GM21717 (cell line): Measurements from ENCODE around the gene SERINC1.
"Not testable (repeated sequence)": the region's sequence is repeated elsewhere in the genome, so short reads cannot be mapped to it uniquely, and the experiment has no call there.

Experiments used
- ATAC-seq: cut with Tn5 transposase; IDR thresholded peaks from one replicate; pipeline ENCODE4 v1.9.1; 2021; ENCODE audit warnings: mild to moderate bottlenecking, moderate library complexity; ENCODE audit not compliant: unreplicated experiment

The SERINC1 gene

GRCh38 chr6:122471107-122472021 lies at the start of gene SERINC1:
Gene SERINC1 (minus strand): TSS chr6:122471807. CDS start chr6:122471737, 70 bp downstream.
- peak; percentile 99 for ATAC-seq

GRCh38 chr6:122511193-122511924 lies 39.8 kb upstream of the SERINC1 start:
- no peak for ATAC-seq

GRCh38 chr6:122505170-122505569 lies 33.6 kb upstream of the SERINC1 start:
- not testable (repeated sequence) for ATAC-seq

- no peak for ATAC-seq
These were observed 29.9 kb upstream of the SERINC1 start for GRCh38 chr6:122501475-122501874.

GRCh38 chr6:122495612-122496011 lies 24.0 kb upstream of the SERINC1 start:
- ATAC-seq = peak; percentile 66

GRCh38 chr6:122494665-122495272 lies 23.2 kb upstream of the SERINC1 start:
- no peak for ATAC-seq

- peak; percentile 97 for ATAC-seq
These were observed 20.4 kb upstream of the SERINC1 start for GRCh38 chr6:122491919-122492555.

- no peak for ATAC-seq
These were observed 19.0 kb upstream of the SERINC1 start for GRCh38 chr6:122490607-122491006.

- peak; percentile 88 for ATAC-seq
These were observed 13.2 kb upstream of the SERINC1 start for GRCh38 chr6:122484760-122485159.

GRCh38 chr6:122482750-122483080 lies 11.1 kb upstream of the SERINC1 start:
- ATAC-seq = no peak

- no peak for ATAC-seq
These were observed 4.5 kb upstream of the SERINC1 start for GRCh38 chr6:122476131-122476530.

- peak; percentile 57 for ATAC-seq
These were observed 374 bp upstream of the SERINC1 start for GRCh38 chr6:122472022-122472340.

GRCh38 chr6:122461885-122462284 lies 9.7 kb downstream of the SERINC1 start:
- no peak for ATAC-seq

GRCh38 chr6:122459865-122460416 lies 11.7 kb downstream of the SERINC1 start:
- not testable (repeated sequence) for ATAC-seq

- no peak for ATAC-seq
These were observed 12.4 kb downstream of the SERINC1 start for GRCh38 chr6:122459240-122459639.

GRCh38 chr6:122458087-122458486 lies 13.5 kb downstream of the SERINC1 start:
- no peak for ATAC-seq

GRCh38 chr6:122455116-122455515 lies 16.5 kb downstream of the SERINC1 start:
- not testable (repeated sequence) for ATAC-seq

GRCh38 chr6:122454673-122455072 lies 16.9 kb downstream of the SERINC1 start:
- ATAC-seq = no peak

- no peak for ATAC-seq
These were observed 19.1 kb downstream of the SERINC1 start for GRCh38 chr6:122452509-122452908.

- ATAC-seq = no peak
These were observed 22.5 kb downstream of the SERINC1 start for GRCh38 chr6:122449069-122449468.

- no peak for ATAC-seq
These were observed 26.3 kb downstream of the SERINC1 start for GRCh38 chr6:122445274-122445673.
